Measurements from ENCODE around the gene PRRT3. TPM values are rescaled to one million over a fixed set of nuclear protein-coding genes. Genes with fewer than 3 reads are reported as not detected.

PRRT3 gene
- total RNA-seq, 1 experiment from 2014 or later = 19.5 TPM

GRCh38 chr3:9928158-9928557, 24.1 kb downstream of the PRRT3 start:
- H3K56ac ChIP-seq (ENCODE audit: insufficient read length, low read depth, low read length) = no peak overlapping the region
- peaks cover 2 to 13% (median 7%) of the 10 kb centered on the region in 3 experiments; a peak in 4 of 7 replicates for H3K36me3 Mint-ChIP-seq (ENCODE audit: insufficient read depth in 1 of 3, low read depth in 3 of 3)
- H3T11ph ChIP-seq (ENCODE audit: low read length) = no peak overlapping the region
- no peak overlapping the region for H2AFZ ChIP-seq (ENCODE audit: low read length)
- no peak overlapping the region for H2AK5ac ChIP-seq (ENCODE audit: insufficient read length, low read length)
- H3K23me2 ChIP-seq (ENCODE audit: insufficient read length, low read depth, low read length, poor library complexity, severe bottlenecking) = peaks cover 3% of the 10 kb centered on the region
- H3K27ac ChIP-seq (ENCODE audit: insufficient read length, low read depth, low read length) = no peak overlapping the region
- peaks cover 5% of the 10 kb centered on the region for H3K27me3 Mint-ChIP-seq (ENCODE audit: low read depth)
- no peak overlapping the region for H3K14ac ChIP-seq (ENCODE audit: insufficient read depth, low read length)
- H3K9ac ChIP-seq (ENCODE audit: extremely low read depth, insufficient read length, low read length) = no peak overlapping the region
- H3K9me3 Mint-ChIP-seq = 0 out of 5 replicates have a peak, but pooled peaks cover 0 to 4% of the 10 kb centered on the region in 2 experiments
- no peak overlapping the region for H4K8ac ChIP-seq (replicated peaks; ENCODE audit: insufficient read length, low read depth, low read length)
- no peak overlapping the region for H2BK15ac ChIP-seq (ENCODE audit: low read depth, low read length)
- no peaks in the 10 kb centered on the region for H3K4me1 ChIP-seq (ENCODE audit: insufficient read depth, low read length)
- H2BK5ac ChIP-seq (ENCODE audit: insufficient read length, low read length) = no peak overlapping the region
- H2BK12ac ChIP-seq (ENCODE audit: insufficient read length, low read depth, low read length) = no peak overlapping the region
- no peak for DNase-seq
- H3K79me2 ChIP-seq (ENCODE audit: insufficient read depth, low read length) = no peaks in the 10 kb centered on the region
- no peak overlapping the region for H4K91ac ChIP-seq (ENCODE audit: insufficient read length, low read depth, low read length)
- no peaks in the 10 kb centered on the region for H3K9me3 ChIP-seq (ENCODE audit: control insufficient read depth, low read depth, low read length)
- TF ChIP-seq CTCF (conservative IDR thresholded peaks at IDR 0.05) = no peak
- H2BK20ac ChIP-seq (ENCODE audit: low read depth, low read length, poor library complexity, severe bottlenecking) = no peak overlapping the region
- peaks cover 2% of the 10 kb centered on the region in 2 experiments; a peak in 2 of 4 replicates for H3K4me1 Mint-ChIP-seq
- H3K4me3 Mint-ChIP-seq = no peak overlapping the region
- no peaks in the 10 kb centered on the region for H3K27me3 ChIP-seq (ENCODE audit: insufficient read depth, low read length)
- H4K5ac ChIP-seq (ENCODE audit: insufficient read length, low read depth, low read length) = no peak overlapping the region
- no CpG with 5 or more reads among the region's 23 CpGs for WGBS (ENCODE audit: extremely low coverage, insufficient read length, low lambda C conversion rate)
- H3K79me1 ChIP-seq (ENCODE audit: insufficient read depth, low read depth, low read length, poor library complexity, severe bottlenecking) = no peaks in the 10 kb centered on the region
- H3K23ac ChIP-seq (ENCODE audit: insufficient read length, low read depth, low read length) = no peak overlapping the region
- H3K18ac ChIP-seq (ENCODE audit: insufficient read length, low read depth, low read length) = no peak overlapping the region
- no peak overlapping the region for H3K27ac Mint-ChIP-seq
- H3K4me2 ChIP-seq (ENCODE audit: insufficient read depth, insufficient read length, low read length) = no peak overlapping the region
- no peak overlapping the region for H3K4ac ChIP-seq (ENCODE audit: low read depth, low read length)
- no peak overlapping the region for H2BK120ac ChIP-seq (ENCODE audit: low read depth, low read length, poor library complexity, severe bottlenecking)
- H4K20me1 ChIP-seq (ENCODE audit: control insufficient read depth, insufficient read depth, insufficient read length) = no peaks in the 10 kb centered on the region

All from H9 (cell line).